ENCODE data around the gene SMIM21.

DNA sequence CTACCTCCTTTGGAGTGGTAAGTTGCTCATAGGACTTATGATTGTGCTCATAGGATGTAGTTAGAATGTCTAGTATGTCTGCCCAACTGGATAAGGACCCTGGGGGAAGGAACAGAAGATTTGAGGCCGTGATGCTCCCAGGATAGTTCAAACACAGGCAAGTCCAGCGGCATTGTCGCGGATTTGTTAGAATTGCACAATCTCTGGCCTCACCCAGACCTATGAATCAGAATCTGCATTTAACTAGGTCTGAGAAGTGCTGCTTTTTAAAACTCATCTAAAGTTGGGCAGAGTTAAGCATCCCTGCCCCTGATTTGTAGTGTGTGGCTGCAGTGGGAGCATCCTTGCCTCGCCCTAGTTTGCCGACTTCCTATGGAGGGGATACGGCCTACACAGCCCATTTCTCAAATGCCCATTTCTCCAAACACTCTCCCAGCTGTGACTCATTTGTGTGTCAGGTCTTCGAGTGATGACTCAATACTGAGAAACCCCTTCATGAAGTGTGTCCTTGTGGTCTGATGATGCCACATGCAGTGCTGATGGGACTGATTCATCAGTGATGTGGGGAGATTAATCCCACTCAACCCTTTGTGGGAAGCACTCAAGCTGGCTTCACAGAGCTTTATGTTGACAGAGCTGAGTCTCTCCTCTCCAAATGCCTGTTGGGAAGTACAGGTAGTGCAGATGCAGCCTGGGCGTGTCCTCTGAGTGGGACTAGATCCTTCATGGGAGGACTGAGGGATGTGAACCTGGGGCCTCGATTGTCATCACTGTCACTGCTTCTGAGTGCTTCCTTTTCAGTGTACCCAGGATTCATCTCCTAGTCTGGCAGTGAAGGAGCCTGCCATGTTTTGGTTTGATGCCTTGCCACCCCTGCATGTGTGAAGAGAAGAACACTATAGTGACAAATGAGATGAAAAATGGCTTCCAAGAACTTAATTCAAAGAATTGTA is 18.7 kb downstream of the SMIM21 start:
- TF ChIP-seq, protein P1, sequence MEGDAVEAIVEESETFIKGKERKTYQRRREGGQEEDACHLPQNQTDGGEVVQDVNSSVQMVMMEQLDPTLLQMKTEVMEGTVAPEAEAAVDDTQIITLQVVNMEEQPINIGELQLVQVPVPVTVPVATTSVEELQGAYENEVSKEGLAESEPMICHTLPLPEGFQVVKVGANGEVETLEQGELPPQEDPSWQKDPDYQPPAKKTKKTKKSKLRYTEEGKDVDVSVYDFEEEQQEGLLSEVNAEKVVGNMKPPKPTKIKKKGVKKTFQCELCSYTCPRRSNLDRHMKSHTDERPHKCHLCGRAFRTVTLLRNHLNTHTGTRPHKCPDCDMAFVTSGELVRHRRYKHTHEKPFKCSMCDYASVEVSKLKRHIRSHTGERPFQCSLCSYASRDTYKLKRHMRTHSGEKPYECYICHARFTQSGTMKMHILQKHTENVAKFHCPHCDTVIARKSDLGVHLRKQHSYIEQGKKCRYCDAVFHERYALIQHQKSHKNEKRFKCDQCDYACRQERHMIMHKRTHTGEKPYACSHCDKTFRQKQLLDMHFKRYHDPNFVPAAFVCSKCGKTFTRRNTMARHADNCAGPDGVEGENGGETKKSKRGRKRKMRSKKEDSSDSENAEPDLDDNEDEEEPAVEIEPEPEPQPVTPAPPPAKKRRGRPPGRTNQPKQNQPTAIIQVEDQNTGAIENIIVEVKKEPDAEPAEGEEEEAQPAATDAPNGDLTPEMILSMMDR (IDR thresholded peaks at IDR 0.05), result no peak
- TF ChIP-seq POLR2A (IDR thresholded peaks at IDR 0.05), result no peak
